ENCODE results near the gene TINAG. TPM values are rescaled to one million over a fixed set of nuclear protein-coding genes. Genes with fewer than 3 reads are reported as not detected.
"Not testable (repeated sequence)": the region's sequence is repeated elsewhere in the genome, so short reads cannot be mapped to it uniquely, and the experiment has no call there.

Gene TINAG
- total RNA-seq, 6 experiments from 2014 or later = not detected

GRCh38 chr6:54327631-54328030 lies 19.4 kb downstream of the TINAG start:
- H3K4me3 Mint-ChIP-seq = no peak overlapping the region
- no peaks in the 10 kb centered on the region for H3K27me3 Mint-ChIP-seq (ENCODE audit: insufficient read depth)
- H3K27ac Mint-ChIP-seq = no peak overlapping the region
- H3K4me1 Mint-ChIP-seq (ENCODE audit: low read depth) = peaks cover 20% of the 10 kb centered on the region
- peaks cover 40% of the 10 kb centered on the region for H3K36me3 Mint-ChIP-seq (ENCODE audit: low read depth)
- peaks cover 41% of the 10 kb centered on the region for H3K9me3 Mint-ChIP-seq
- DNase-seq = no peak
- no peak for TF ChIP-seq CTCF (IDR thresholded peaks at IDR 0.05)

- Mint-ChIP-seq H3K4me1 (ENCODE audit: low read depth) (peaks cover 48% of the 10 kb centered on the region), H3K36me3 (ENCODE audit: low read depth) (peaks cover 45% of the 10 kb centered on the region), H3K9me3 (peaks cover 48% of the 10 kb centered on the region)
- H3K4me3 Mint-ChIP-seq; H3K27me3 Mint-ChIP-seq (ENCODE audit: insufficient read depth); DNase-seq; H3K27ac Mint-ChIP-seq: not testable (repeated sequence)
Observed at GRCh38 chr6:54331571-54331970, 23.3 kb downstream of the TINAG start.

GRCh38 chr6:54335871-54336270 lies 27.6 kb downstream of the TINAG start:
- H3K4me1 Mint-ChIP-seq (ENCODE audit: low read depth) = peaks cover 36% of the 10 kb centered on the region
- no peaks in the 10 kb centered on the region for H3K27me3 Mint-ChIP-seq (ENCODE audit: insufficient read depth)
- H3K27ac Mint-ChIP-seq = peak overlapping the region; percentile 68
- TF ChIP-seq CTCF (IDR thresholded peaks at IDR 0.05) = no peak
- peak; percentile 87 for DNase-seq
- H3K36me3 Mint-ChIP-seq (ENCODE audit: low read depth) = peaks cover 19% of the 10 kb centered on the region
- H3K9me3 Mint-ChIP-seq = peaks cover 25% of the 10 kb centered on the region
- H3K4me3 Mint-ChIP-seq = no peak overlapping the region

GRCh38 chr6:54353975-54354374 lies 45.7 kb downstream of the TINAG start:
- Mint-ChIP-seq H3K4me3 (no peak overlapping the region), H3K27ac (no peak overlapping the region), H3K36me3 (ENCODE audit: low read depth) (no peaks in the 10 kb centered on the region), H3K27me3 (ENCODE audit: insufficient read depth) (no peaks in the 10 kb centered on the region), H3K4me1 (ENCODE audit: low read depth) (no peaks in the 10 kb centered on the region), H3K9me3 (no peaks in the 10 kb centered on the region)
- DNase-seq = no peak
- no peak for TF ChIP-seq CTCF (IDR thresholded peaks at IDR 0.05)

GRCh38 chr6:54354608-54355007 lies 46.4 kb downstream of the TINAG start:
- Mint-ChIP-seq H3K36me3 (ENCODE audit: low read depth) (no peaks in the 10 kb centered on the region), H3K27me3 (ENCODE audit: insufficient read depth) (no peaks in the 10 kb centered on the region), H3K27ac (no peak overlapping the region), H3K9me3 (no peaks in the 10 kb centered on the region), H3K4me3 (no peak overlapping the region), H3K4me1 (ENCODE audit: low read depth) (no peaks in the 10 kb centered on the region)
- no peak for TF ChIP-seq CTCF (IDR thresholded peaks at IDR 0.05)
- DNase-seq = no peak

- no peaks in the 10 kb centered on the region for H3K27me3 Mint-ChIP-seq (ENCODE audit: insufficient read depth)
- no peaks in the 10 kb centered on the region for H3K4me1 Mint-ChIP-seq (ENCODE audit: low read depth)
- DNase-seq = no peak
- no peak overlapping the region for H3K27ac Mint-ChIP-seq
- no peaks in the 10 kb centered on the region for H3K9me3 Mint-ChIP-seq
- H3K4me3 Mint-ChIP-seq = no peak overlapping the region
- no peak for TF ChIP-seq CTCF (IDR thresholded peaks at IDR 0.05)
- H3K36me3 Mint-ChIP-seq (ENCODE audit: low read depth) = no peaks in the 10 kb centered on the region
Observed at GRCh38 chr6:54357141-54357540, 48.9 kb downstream of the TINAG start.
